ENCODE data around the gene EHF. TPM values are rescaled to one million over a fixed set of nuclear protein-coding genes. Genes with fewer than 3 reads are reported as not detected.

The EHF gene
- total RNA-seq, 2 donors from 2014 or later, result 0.78 TPM; not detected in 1

DNA sequence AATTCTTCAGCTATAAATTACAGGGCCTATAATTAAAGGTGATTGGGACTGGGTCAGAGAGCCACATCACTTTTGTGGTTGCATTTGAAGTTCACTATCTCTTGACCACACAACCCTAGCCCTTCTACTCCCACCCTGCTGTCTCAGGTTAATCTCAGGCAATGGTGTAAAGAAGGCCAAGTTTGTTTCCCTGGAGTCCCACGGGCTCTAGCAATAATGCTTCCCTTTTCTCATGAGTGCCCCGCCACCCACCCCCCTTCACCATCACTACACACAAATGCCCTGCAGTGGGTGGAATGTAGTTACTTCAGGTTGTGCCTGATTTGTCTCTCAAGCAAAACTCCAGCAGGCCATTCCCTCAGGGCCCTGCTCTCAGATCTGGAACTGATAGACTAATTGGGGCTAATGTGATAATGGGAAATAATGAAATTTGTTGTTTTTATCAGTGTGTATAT lies 1.8 kb upstream of the EHF start:
- no peak for DNase-seq (ENCODE audit: low spot score)
- Histone ChIP-seq H3K27me3 (no peaks in the 10 kb centered on the region), H3K4me3 (no peak overlapping the region), H3K27ac (no peak overlapping the region), H3K36me3 (no peaks in the 10 kb centered on the region), H3K4me1 (peaks cover 0 to 26% of the 10 kb centered on the region in 2 donors), H3K9me3 (no peaks in the 10 kb centered on the region)
- TF ChIP-seq, protein P1, sequence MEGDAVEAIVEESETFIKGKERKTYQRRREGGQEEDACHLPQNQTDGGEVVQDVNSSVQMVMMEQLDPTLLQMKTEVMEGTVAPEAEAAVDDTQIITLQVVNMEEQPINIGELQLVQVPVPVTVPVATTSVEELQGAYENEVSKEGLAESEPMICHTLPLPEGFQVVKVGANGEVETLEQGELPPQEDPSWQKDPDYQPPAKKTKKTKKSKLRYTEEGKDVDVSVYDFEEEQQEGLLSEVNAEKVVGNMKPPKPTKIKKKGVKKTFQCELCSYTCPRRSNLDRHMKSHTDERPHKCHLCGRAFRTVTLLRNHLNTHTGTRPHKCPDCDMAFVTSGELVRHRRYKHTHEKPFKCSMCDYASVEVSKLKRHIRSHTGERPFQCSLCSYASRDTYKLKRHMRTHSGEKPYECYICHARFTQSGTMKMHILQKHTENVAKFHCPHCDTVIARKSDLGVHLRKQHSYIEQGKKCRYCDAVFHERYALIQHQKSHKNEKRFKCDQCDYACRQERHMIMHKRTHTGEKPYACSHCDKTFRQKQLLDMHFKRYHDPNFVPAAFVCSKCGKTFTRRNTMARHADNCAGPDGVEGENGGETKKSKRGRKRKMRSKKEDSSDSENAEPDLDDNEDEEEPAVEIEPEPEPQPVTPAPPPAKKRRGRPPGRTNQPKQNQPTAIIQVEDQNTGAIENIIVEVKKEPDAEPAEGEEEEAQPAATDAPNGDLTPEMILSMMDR (IDR thresholded peaks at IDR 0.05), result no peak

DNA sequence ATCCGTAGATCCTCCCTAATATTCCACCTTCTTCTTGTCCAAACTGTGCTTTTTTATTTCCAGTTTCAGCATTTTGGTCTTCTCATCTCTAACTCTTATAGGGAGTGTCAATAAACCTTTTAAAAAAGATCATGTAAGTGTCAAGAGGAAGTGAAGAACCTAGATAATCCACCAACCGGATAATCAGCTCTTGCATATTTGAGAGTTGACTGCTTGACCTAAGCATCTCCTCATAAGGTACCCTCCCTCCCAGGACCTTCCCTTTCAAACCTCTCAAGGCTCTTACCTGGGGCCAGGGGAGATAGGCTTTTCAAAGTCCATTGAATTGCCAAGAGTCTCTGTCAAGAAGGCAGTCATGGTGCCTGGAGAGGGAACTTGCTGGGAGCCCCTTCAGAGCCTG lies 691 bp upstream of the EHF start:
- Histone ChIP-seq H3K27ac (no peak overlapping the region), H3K4me1 (peaks cover 0 to 17% of the 10 kb centered on the region in 2 donors), H3K27me3 (no peaks in the 10 kb centered on the region), H3K36me3 (no peaks in the 10 kb centered on the region), H3K9me3 (no peaks in the 10 kb centered on the region), H3K4me3 (no peak overlapping the region)
- no peak for DNase-seq (ENCODE audit: low spot score)
- TF ChIP-seq, protein P1 (IDR thresholded peaks at IDR 0.05), result no peak

DNA sequence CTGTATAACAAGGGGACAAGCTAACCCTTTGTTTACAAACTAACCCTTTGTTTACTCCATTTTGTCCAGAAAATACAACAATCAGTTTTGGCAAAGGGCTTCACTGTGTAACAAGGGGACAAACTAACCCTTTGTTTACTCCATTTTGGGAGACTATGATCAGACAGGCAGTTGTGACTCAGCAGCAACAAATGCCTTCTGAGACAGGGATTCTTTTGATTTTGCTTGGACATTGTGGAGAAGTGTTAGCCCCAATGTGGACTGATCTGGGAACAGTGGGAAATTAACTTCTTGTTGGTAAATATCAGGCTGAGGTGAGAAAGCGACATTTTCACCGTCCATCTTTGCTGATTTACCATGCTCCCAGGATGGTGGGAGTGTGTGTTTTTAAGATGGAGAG lies 983 bp downstream of the EHF start:
- TF ChIP-seq, protein P1 (IDR thresholded peaks at IDR 0.05), result no peak
- DNase-seq (ENCODE audit: low spot score), result no peak
- no peak overlapping the region for H3K4me3 ChIP-seq
- H3K36me3 ChIP-seq, result no peaks in the 10 kb centered on the region
- H3K27ac ChIP-seq, result no peak overlapping the region
- no peaks in the 10 kb centered on the region for H3K9me3 ChIP-seq
- H3K27me3 ChIP-seq, result no peaks in the 10 kb centered on the region
- peaks cover 0 to 14% of the 10 kb centered on the region in 2 donors for H3K4me1 ChIP-seq

DNA sequence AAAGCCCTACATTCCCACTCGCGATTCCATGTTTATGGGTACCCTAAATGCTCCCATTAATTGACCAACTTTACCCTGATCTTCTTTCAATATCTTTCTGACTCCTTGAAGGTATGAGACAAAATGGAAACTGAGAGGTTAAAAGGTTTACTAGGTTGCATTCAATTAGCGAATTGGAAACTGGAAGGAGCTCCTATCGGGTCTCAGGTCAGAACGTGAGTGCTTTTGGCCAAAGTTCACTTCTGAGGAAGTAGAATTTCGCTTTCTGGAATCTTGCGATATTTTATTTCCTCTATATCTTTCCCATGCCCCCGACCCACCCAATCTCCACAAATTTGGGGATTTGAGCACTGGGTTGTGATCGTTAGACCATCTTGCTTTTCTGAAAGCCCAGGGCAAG lies 2.6 kb downstream of the EHF start:
- Histone ChIP-seq H3K4me3 (no peak overlapping the region), H3K27me3 (no peaks in the 10 kb centered on the region), H3K4me1 (no peaks in the 10 kb centered on the region), H3K27ac (no peak overlapping the region), H3K36me3 (no peaks in the 10 kb centered on the region), H3K9me3 (no peaks in the 10 kb centered on the region)
- no peak for DNase-seq (ENCODE audit: low spot score)
- TF ChIP-seq, protein P1 (IDR thresholded peaks at IDR 0.05), result no peak

DNA sequence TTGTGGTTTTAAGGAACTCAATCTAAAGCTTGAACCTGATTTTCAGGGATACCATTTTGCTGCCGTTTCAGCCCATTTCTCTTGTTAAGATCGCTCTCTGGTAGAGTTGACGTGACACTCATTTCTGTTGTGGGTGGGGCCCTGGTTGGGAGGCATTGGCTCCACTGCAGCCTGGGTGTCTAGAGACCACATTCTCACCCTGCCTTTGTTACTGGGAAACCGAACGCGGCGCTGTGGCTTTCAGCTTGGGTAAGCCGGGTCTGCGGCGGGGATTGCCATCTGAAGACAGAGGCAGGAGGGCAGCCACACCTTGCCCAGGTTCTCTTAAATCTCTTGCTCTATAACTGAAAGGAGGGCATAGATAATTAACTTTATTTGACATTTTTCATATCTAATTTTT lies 3.2 kb downstream of the EHF start:
- Histone ChIP-seq H3K27ac (no peak overlapping the region), H3K36me3 (no peaks in the 10 kb centered on the region), H3K9me3 (no peaks in the 10 kb centered on the region), H3K4me1 (no peaks in the 10 kb centered on the region), H3K4me3 (no peak overlapping the region), H3K27me3 (no peaks in the 10 kb centered on the region)
- TF ChIP-seq, protein P1 (IDR thresholded peaks at IDR 0.05), result no peak
- no peak for DNase-seq (ENCODE audit: low spot score)

DNA sequence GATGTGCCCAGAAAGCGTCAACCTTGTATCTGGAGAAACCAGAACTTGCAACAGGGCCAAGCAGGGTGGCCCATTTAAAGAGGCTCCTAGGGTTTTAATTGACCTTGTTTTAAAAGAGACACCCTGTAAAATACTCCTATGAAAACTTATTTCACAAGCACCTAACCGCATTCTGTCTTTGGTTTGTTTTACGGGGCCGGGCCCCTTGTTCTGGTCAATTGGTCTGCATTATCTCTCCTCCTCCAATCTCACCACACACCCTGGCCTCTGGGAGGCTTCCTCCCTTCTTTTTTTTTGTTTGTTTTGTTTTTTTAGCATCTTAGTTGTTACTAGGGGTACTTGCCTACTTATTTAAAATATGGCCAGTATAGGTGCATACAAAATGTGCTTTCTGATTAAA lies 4.7 kb downstream of the EHF start:
- no peak overlapping the region for H3K27ac ChIP-seq
- H3K36me3 ChIP-seq, result no peaks in the 10 kb centered on the region
- H3K27me3 ChIP-seq, result no peaks in the 10 kb centered on the region
- TF ChIP-seq, protein P1 (IDR thresholded peaks at IDR 0.05), result no peak
- H3K4me3 ChIP-seq, result no peak overlapping the region
- no peak for DNase-seq (ENCODE audit: low spot score)
- H3K9me3 ChIP-seq, result no peaks in the 10 kb centered on the region
- H3K4me1 ChIP-seq, result no peaks in the 10 kb centered on the region

Data from right atrium auricular region (tissue), 2 donors.